ENCODE measurements around the gene SH3BP1. TPM values are rescaled to one million over a fixed set of nuclear protein-coding genes. Genes with fewer than 3 reads are reported as not detected.

The SH3BP1 gene
- polyA plus RNA-seq, 1 experiment = 5.8 TPM

DNA sequence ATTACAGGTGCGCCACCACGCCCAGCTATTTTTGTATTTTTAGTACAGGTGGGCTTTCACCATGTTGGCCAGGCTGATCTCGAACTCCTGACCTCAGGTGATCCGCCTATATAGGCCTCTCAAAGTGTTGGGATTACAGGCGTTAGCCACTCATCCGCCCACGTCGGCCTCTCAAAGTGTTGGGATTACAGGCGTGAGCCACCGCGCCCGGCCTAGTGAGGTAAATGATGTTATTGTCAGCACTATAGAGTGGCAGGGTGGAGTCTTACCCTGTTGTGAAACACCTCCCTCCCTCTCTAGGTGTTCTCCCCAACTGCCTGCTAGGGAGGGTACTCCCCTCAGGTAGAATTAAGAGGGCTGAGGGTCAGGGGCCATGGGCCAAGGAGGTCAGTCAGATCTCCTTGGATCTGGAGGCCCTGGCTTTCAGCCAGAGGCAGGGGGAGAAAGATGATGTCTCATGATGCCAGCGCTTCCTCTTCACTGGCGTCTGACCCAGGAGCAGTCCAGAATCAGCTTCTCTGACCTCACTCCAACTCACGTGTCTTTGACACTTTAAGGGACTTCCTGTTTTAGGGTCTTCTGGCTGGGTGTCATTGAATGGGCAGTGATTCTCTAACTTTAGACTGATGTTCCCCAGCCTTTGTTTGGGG lies 28.9 kb upstream of the SH3BP1 start:
- DNase-seq (ENCODE audit: low read depth) = no peak
- Histone ChIP-seq H3K27me3 (ENCODE audit: control insufficient read depth, insufficient read depth, low read length) (no peaks in the 10 kb centered on the region), H3K36me3 (ENCODE audit: control insufficient read depth, insufficient read depth, low read length) (0 out of 2 replicates have a peak, but pooled peaks cover 2% of the 10 kb centered on the region), H3K4me3 (ENCODE audit: low read depth, low read length) (no peak overlapping the region)
- ChIA-PET CTCF (interaction anchor here (0.8 to 2.6 kb wide), 4 partner anchors 13 to 72 kb away, joined by 3 to 8 read pairs (median 6); no protein-coding TSS in a partner anchor), POLR2A (no interaction called here)
- TF ChIP-seq, protein P1, sequence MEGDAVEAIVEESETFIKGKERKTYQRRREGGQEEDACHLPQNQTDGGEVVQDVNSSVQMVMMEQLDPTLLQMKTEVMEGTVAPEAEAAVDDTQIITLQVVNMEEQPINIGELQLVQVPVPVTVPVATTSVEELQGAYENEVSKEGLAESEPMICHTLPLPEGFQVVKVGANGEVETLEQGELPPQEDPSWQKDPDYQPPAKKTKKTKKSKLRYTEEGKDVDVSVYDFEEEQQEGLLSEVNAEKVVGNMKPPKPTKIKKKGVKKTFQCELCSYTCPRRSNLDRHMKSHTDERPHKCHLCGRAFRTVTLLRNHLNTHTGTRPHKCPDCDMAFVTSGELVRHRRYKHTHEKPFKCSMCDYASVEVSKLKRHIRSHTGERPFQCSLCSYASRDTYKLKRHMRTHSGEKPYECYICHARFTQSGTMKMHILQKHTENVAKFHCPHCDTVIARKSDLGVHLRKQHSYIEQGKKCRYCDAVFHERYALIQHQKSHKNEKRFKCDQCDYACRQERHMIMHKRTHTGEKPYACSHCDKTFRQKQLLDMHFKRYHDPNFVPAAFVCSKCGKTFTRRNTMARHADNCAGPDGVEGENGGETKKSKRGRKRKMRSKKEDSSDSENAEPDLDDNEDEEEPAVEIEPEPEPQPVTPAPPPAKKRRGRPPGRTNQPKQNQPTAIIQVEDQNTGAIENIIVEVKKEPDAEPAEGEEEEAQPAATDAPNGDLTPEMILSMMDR (IDR thresholded peaks at IDR 0.05; ENCODE audit: insufficient read depth, low read depth, low read length) = no peak

DNA sequence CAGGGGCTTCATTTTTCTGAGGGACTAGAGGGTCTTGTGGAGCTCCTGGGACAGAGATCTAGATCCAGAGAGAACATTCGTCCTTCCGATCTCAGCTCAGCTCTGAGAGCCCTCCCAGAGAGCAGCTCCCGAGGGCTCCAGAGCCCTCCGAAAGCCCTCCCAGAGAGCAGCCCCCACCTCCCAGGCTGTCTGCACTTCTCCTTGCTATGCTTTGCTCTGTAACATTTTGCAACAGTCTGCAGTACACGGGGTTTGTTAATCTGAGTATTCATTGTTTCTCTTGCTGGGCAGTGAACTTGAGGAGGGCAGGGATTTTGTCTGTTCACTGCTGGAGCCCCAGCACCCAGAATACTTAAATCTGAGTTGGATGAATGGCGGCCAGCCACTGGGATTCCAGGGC lies 28.3 kb upstream of the SH3BP1 start:
- ChIA-PET POLR2A (no interaction called here), CTCF (interaction anchor here (0.9 to 2.6 kb wide), 3 partner anchors 13 to 85 kb away, joined by 3 to 7 read pairs (median 6); no protein-coding TSS in a partner anchor)
- H3K4me3 ChIP-seq (ENCODE audit: low read depth, low read length) = no peak overlapping the region
- H3K27me3 ChIP-seq (ENCODE audit: control insufficient read depth, insufficient read depth, low read length) = no peaks in the 10 kb centered on the region
- DNase-seq (ENCODE audit: low read depth) = no peak
- H3K36me3 ChIP-seq (ENCODE audit: control insufficient read depth, insufficient read depth, low read length) = peaks cover 4% of the 10 kb centered on the region
- TF ChIP-seq, protein P1 (IDR thresholded peaks at IDR 0.05; ENCODE audit: insufficient read depth, low read depth, low read length) = no peak

DNA sequence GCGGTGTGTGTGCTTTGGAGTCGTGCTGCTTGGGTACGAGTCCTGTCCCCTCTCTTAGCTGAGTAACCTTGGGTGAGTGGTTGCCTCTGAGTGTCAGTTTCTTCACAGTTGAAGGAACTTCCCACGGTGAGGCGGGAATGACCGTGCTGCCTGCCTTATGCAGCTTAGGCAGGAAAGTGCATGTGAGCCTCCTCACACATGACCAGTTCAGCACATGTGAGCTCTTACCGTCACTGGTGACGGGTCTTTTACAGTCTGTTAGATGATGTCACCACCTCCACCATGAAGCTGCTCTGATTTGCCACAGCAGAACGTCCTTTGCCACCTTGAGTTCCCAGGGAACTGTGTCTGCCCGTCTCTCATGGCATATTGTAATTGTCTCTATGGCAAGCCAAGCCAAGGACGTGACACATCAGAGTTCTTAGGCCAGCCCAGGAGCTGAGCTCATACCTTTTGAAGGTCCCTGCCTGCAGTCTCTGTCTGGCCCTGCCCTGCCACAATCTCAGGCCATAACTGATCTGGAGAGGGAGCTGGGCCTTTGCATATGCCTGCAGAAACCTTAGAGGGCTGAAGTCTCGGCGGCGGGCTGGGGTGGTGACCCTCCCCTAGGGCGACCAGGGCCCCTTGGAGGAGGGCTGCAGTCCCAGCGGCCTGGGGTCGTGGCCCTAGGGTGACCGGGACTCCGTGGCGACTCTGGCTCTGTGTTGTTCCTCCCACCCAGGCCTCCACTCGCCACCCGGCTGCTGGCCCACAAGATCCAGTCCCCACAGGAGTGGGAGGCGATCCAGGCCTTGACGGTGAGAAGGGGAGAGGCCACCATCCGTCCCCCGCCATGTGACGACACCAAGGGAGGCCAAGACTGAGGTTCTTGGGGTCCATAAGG lies 23.0 kb upstream of the SH3BP1 start:
- Histone ChIP-seq H3K36me3 (ENCODE audit: control insufficient read depth, insufficient read depth, low read length) (peaks cover 13% of the 10 kb centered on the region), H3K4me3 (ENCODE audit: low read depth, low read length) (no peak overlapping the region), H3K27me3 (ENCODE audit: control insufficient read depth, insufficient read depth, low read length) (no peaks in the 10 kb centered on the region)
- TF ChIP-seq, protein P1 (IDR thresholded peaks at IDR 0.05; ENCODE audit: insufficient read depth, low read depth, low read length) = no peak
- DNase-seq (ENCODE audit: low read depth) = no peak
- CTCF ChIA-PET = interaction anchor here (1.1 to 2.5 kb wide), 3 partner anchors 9 to 26 kb away, joined by 3 to 13 read pairs (median 3); partner anchors contain the start of gene GGA1
- POLR2A ChIA-PET = no interaction called here

DNA sequence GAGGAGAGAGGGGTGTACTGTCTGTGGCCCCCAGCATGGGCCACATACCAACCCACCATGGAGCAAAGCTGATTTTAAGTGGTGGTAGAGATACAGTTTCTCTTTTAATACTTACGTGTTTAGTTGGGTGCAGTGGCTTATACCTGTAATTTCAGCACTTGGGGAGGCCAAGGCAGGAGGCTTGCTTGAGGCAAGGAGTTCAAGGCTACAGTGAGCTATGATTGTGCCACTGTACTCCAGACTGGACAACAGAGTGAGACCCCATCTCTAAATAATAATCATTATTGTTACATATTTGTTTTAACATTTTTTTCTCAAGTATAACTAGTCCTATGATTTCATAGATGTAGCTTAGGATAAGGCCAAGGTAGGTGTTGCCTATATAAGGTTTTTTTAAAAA lies 22.0 kb upstream of the SH3BP1 start:
- Histone ChIP-seq H3K36me3 (ENCODE audit: control insufficient read depth, insufficient read depth, low read length) (peaks cover 13% of the 10 kb centered on the region), H3K27me3 (ENCODE audit: control insufficient read depth, insufficient read depth, low read length) (no peaks in the 10 kb centered on the region), H3K4me3 (ENCODE audit: low read depth, low read length) (no peak overlapping the region)
- TF ChIP-seq, protein P1 (IDR thresholded peaks at IDR 0.05; ENCODE audit: insufficient read depth, low read depth, low read length) = no peak
- DNase-seq (ENCODE audit: low read depth) = no peak
- POLR2A ChIA-PET = no interaction called here
- CTCF ChIA-PET = interaction anchor here (1.1 to 2.8 kb wide), 3 partner anchors 10 to 75 kb away, joined by 3 to 13 read pairs (median 9); partner anchors contain the start of gene GGA1

DNA sequence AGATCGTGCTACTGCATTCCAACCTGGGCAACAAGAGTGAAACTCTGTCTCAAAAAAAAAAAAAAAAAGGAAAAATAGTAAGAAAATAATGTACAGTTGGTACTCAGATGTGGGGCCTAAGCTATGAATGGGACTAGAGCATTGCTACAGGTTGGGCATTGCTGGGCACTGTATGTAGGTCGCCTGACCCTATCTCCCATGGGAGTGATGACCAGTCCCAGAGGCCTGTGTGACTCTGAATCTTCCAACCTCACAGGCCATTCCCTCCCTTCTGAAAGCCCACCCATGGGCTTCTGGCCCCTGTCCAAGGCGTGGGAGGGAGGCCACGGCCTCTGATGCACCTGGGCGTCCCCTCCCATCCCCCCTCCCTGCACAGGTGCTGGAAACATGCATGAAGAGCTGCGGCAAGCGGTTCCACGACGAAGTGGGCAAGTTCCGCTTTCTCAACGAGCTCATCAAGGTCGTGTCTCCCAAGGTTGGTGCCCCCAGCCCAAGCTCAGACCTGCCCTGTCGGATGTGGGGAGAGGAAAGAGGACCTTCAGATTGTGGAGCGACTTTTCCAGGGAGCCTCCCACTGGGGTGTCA lies 21.3 kb upstream of the SH3BP1 start:
- TF ChIP-seq, protein P1 (IDR thresholded peaks at IDR 0.05; ENCODE audit: insufficient read depth, low read depth, low read length) = no peak
- CTCF ChIA-PET = interaction anchor here (1.1 to 2.8 kb wide), 4 partner anchors 11 to 76 kb away, joined by 3 to 13 read pairs (median 8); partner anchors contain the start of gene GGA1
- peaks cover 14% of the 10 kb centered on the region for H3K36me3 ChIP-seq (ENCODE audit: control insufficient read depth, insufficient read depth, low read length)
- H3K4me3 ChIP-seq (ENCODE audit: low read depth, low read length) = no peak overlapping the region
- no peak for DNase-seq (ENCODE audit: low read depth)
- POLR2A ChIA-PET = no interaction called here
- H3K27me3 ChIP-seq (ENCODE audit: control insufficient read depth, insufficient read depth, low read length) = no peaks in the 10 kb centered on the region
